ENCODE results near the gene DNAJC1.

GRCh38 chr10:21920633-21921032, 82.9 kb downstream of the DNAJC1 start:
- TF ChIP-seq POLR2AphosphoS5 (IDR thresholded peaks at IDR 0.05; ENCODE audit: low read depth, low read length) (no peak), REST (IDR thresholded peaks at IDR 0.05; ENCODE audit: insufficient read depth in 1 of 2, low read depth in 2 of 2, low read length in 2 of 2) (no peak), TAF1 (IDR thresholded peaks at IDR 0.05; ENCODE audit: borderline replicate concordance, insufficient read depth, low read length) (no peak), SIN3A (IDR thresholded peaks at IDR 0.05; ENCODE audit: borderline replicate concordance, insufficient read depth, low read length) (no peak), FOXP2 (optimal IDR thresholded peaks at IDR 0.05; ENCODE audit: borderline replicate concordance, extremely low read depth, extremely low read length, insufficient read depth) (no peak)

Measured in PFSK-1 (cell line).